Calu3 (cell line): ENCODE measurements around the gene SART1. TPM values are rescaled to one million over a fixed set of nuclear protein-coding genes. Genes with fewer than 3 reads are reported as not detected.

Experiments used
- BruUV-seq: library from RNA; stranded (reverse); fragments of 400-500 nt; replicated peaks from 2 replicates; lab custom pipeline; 2021; lab: Mats Ljungman, UMichigan
- CTCF ChIA-PET: fragments of 300-600 bp; sonication (Branson Sonifier 250); formaldehyde crosslinking; loops from one replicate; lab custom pipeline; 2022; ENCODE audit warnings: antibody characterized with exemption; lab: Charles Lee
- DNase-seq: peaks from one replicate; pipeline ENCODE4 v3.0.0; 2022
- H3K27ac Mint-ChIP-seq: one replicate; pipeline ENCODE4 v1.8.0; 2022; ENCODE audit warnings: mixed read lengths; ENCODE audit not compliant: unreplicated experiment
- H3K27me3 Mint-ChIP-seq: one replicate; pipeline ENCODE4 v1.8.0; 2022; ENCODE audit warnings: mixed read lengths; ENCODE audit not compliant: unreplicated experiment
- H3K36me3 Mint-ChIP-seq: one replicate; pipeline ENCODE4 v1.8.0; 2022; ENCODE audit warnings: mild to moderate bottlenecking, moderate library complexity, mixed read lengths; ENCODE audit not compliant: insufficient read depth, unreplicated experiment
- H3K4me1 Mint-ChIP-seq: one replicate; pipeline ENCODE4 v1.8.0; 2022; ENCODE audit warnings: mild to moderate bottlenecking, low read depth, mixed read lengths; ENCODE audit not compliant: unreplicated experiment
- H3K4me3 Mint-ChIP-seq: one replicate; pipeline ENCODE4 v1.8.0; 2022; ENCODE audit warnings: mild to moderate bottlenecking, low read depth, moderate library complexity, mixed read lengths; ENCODE audit not compliant: unreplicated experiment
- H3K9me3 Mint-ChIP-seq: one replicate; pipeline ENCODE4 v1.8.0; 2022; ENCODE audit warnings: low read depth, mixed read lengths; ENCODE audit not compliant: unreplicated experiment
- CTCF ChIP-seq: fragments of 200-600 bp; IDR thresholded peaks from one replicate; pipeline ENCODE4 v1.8.0; 2022; ENCODE audit warnings: antibody characterized with exemption; ENCODE audit not compliant: unreplicated experiment
- intact Hi-C: fragments of 100-400 bp; cut with micrococcal nuclease; formaldehyde crosslinking; loops from one replicate; pipeline ENCODE4 v1.10.0; 2022; ENCODE audit not compliant: unreplicated experiment
- total RNA-seq: library from RNA; stranded (reverse); gene quantifications from 2 replicates; pipeline ENCODE4 v1.2.3, GENCODE V29; 2022

SART1 gene
- total RNA-seq, 1 experiment from 2014 or later = 47.2 TPM

GRCh38 chr11:65960824-65961266 lies 689 bp upstream of the SART1 start:
- CTCF ChIA-PET = interaction anchor here (0.6 kb wide), 1 partner anchor 78 kb away, joined by 4 read pairs; no protein-coding TSS in a partner anchor
- intact Hi-C loops = no loop called here
- Mint-ChIP-seq H3K4me3 (peak overlapping the region; percentile 85), H3K27me3 (no peaks in the 10 kb centered on the region), H3K4me1 (peaks cover 17% of the 10 kb centered on the region), H3K36me3 (peaks cover 46% of the 10 kb centered on the region), H3K9me3 (no peaks in the 10 kb centered on the region), H3K27ac (peak overlapping the region; percentile 91)
- DNase-seq = no peak
- TF ChIP-seq CTCF = no peak
- no TSS peak for BruUV-seq

- TF ChIP-seq CTCF = no peak
- intact Hi-C loops = no loop called here
- H3K27me3 Mint-ChIP-seq = no peaks in the 10 kb centered on the region
- H3K27ac Mint-ChIP-seq = peak overlapping the region; percentile 78
- H3K36me3 Mint-ChIP-seq = peaks cover 57% of the 10 kb centered on the region
- peaks cover 17% of the 10 kb centered on the region for H3K4me1 Mint-ChIP-seq
- BruUV-seq = TSS peak; percentile 67
- no peak for DNase-seq
- CTCF ChIA-PET = interaction anchor here (0.6 to 1.0 kb wide), 2 partner anchors 39 to 74 kb away, joined by 3 read pairs; partner anchors contain the start of gene FIBP
- peak overlapping the region; percentile 85 for H3K4me3 Mint-ChIP-seq
- no peaks in the 10 kb centered on the region for H3K9me3 Mint-ChIP-seq
These were observed 619 bp downstream of the SART1 start for GRCh38 chr11:65962141-65962564.

- H3K36me3 Mint-ChIP-seq = peaks cover 63% of the 10 kb centered on the region
- H3K27ac Mint-ChIP-seq = no peak overlapping the region
- CTCF ChIA-PET = no interaction called here
These were observed 3.4 kb downstream of the SART1 start for GRCh38 chr11:65964906-65965305.

GRCh38 chr11:65965986-65966762 lies 4.6 kb downstream of the SART1 start:
- no peak for TF ChIP-seq CTCF
- Mint-ChIP-seq H3K27me3 (no peaks in the 10 kb centered on the region), H3K36me3 (peaks cover 55% of the 10 kb centered on the region), H3K9me3 (no peaks in the 10 kb centered on the region), H3K4me3 (no peak overlapping the region), H3K4me1 (peaks cover 17% of the 10 kb centered on the region), H3K27ac (no peak overlapping the region)
- intact Hi-C loops = no loop called here
- no peak for DNase-seq
- BruUV-seq = no TSS peak
- CTCF ChIA-PET = interaction anchor here (0.5 kb wide), 1 partner anchor 23 kb away, joined by 3 read pairs; no protein-coding TSS in a partner anchor

More at GRCh38 chr11:65964906-65965305, 3.4 kb downstream of the SART1 start:
- Mint-ChIP-seq H3K4me3 (no peak overlapping the region), H3K9me3 (no peaks in the 10 kb centered on the region), H3K27me3 (no peaks in the 10 kb centered on the region), H3K4me1 (peaks cover 17% of the 10 kb centered on the region)
- no TSS peak for BruUV-seq
- no peak for TF ChIP-seq CTCF
- intact Hi-C loops = no loop called here
- no peak for DNase-seq
